Fibroblast of lung (primary cell): Measurements from ENCODE around the gene NEK9.

Experiments used
- CTCF ChIP-seq, 2 donors: IDR thresholded peaks in 1 of 2; conservative IDR thresholded peaks in 1 of 2; 1 replicate in 1 of 2; 2 replicates in 1 of 2; pipeline ENCODE4 v1.5.1; 2011 to 2012; ENCODE audit warnings: low read length in 2 of 2, control low read depth in 1 of 2, inconsistent platforms in 1 of 2, low read depth in 1 of 2, mild to moderate bottlenecking in 1 of 2
- EZH2 ChIP-seq: IDR thresholded peaks from 2 replicates; pipeline ENCODE4 v1.5.1; 2012; ENCODE audit warnings: low read length, control low read depth, mild to moderate bottlenecking; ENCODE audit errors: missing control alignments

- no peak for TF ChIP-seq CTCF (conservative IDR thresholded peaks at IDR 0.05 in 1 of 2, IDR thresholded peaks at IDR 0.05 in 1 of 2; ENCODE audit: low read depth in 1 of 2, low read length in 2 of 2)
- TF ChIP-seq EZH2, result no peak
These were observed 79.3 kb downstream of the NEK9 start for GRCh38 chr14:75047506-75047905.
